Activated naive CD8-positive, alpha-beta T cell (primary cell): Measurements from ENCODE around the gene TMEM252.

ENCODE experiments used
- H3K27ac Mint-ChIP-seq: one replicate; pipeline ENCODE4 v1.8.0; 2021; ENCODE audit warnings: mixed read lengths
- H3K27me3 Mint-ChIP-seq: one replicate; pipeline ENCODE4 v1.8.0; 2021; ENCODE audit warnings: mixed read lengths
- H3K36me3 Mint-ChIP-seq: one replicate; pipeline ENCODE4 v1.8.0; 2021; ENCODE audit warnings: mixed read lengths
- H3K4me1 Mint-ChIP-seq: one replicate; pipeline ENCODE4 v1.8.0; 2021; ENCODE audit warnings: low read depth, mixed read lengths
- H3K4me3 Mint-ChIP-seq: one replicate; pipeline ENCODE4 v1.8.0; 2021; ENCODE audit warnings: mild to moderate bottlenecking, mixed read lengths
- H3K9me3 Mint-ChIP-seq: one replicate; pipeline ENCODE4 v1.8.0; 2021; ENCODE audit warnings: low read depth, mixed read lengths

Gene TMEM252

GRCh38 chr9:68540712-68541535 is at the start of gene TMEM252:
Gene TMEM252, minus strand, starts transcription at chr9:68540883. Its CDS starts 69 bp downstream, at chr9:68540814.
- Mint-ChIP-seq H3K4me3 (no peak within 1 kb of the TSS), H3K36me3 (no peaks in the 10 kb centered on the region), H3K4me1 (no peaks in the 10 kb centered on the region), H3K9me3 (no peaks in the 10 kb centered on the region), H3K27ac (no peak within 1 kb of the TSS), H3K27me3 (peaks cover 6% of the 10 kb centered on the region)

- Mint-ChIP-seq H3K27ac (no peak overlapping the region), H3K36me3 (peaks cover 2% of the 10 kb centered on the region), H3K27me3 (peaks cover 8% of the 10 kb centered on the region), H3K4me1 (no peaks in the 10 kb centered on the region), H3K4me3 (no peak overlapping the region), H3K9me3 (no peaks in the 10 kb centered on the region)
Observed at GRCh38 chr9:68585034-68585761, 44.5 kb upstream of the TMEM252 start.

DNA sequence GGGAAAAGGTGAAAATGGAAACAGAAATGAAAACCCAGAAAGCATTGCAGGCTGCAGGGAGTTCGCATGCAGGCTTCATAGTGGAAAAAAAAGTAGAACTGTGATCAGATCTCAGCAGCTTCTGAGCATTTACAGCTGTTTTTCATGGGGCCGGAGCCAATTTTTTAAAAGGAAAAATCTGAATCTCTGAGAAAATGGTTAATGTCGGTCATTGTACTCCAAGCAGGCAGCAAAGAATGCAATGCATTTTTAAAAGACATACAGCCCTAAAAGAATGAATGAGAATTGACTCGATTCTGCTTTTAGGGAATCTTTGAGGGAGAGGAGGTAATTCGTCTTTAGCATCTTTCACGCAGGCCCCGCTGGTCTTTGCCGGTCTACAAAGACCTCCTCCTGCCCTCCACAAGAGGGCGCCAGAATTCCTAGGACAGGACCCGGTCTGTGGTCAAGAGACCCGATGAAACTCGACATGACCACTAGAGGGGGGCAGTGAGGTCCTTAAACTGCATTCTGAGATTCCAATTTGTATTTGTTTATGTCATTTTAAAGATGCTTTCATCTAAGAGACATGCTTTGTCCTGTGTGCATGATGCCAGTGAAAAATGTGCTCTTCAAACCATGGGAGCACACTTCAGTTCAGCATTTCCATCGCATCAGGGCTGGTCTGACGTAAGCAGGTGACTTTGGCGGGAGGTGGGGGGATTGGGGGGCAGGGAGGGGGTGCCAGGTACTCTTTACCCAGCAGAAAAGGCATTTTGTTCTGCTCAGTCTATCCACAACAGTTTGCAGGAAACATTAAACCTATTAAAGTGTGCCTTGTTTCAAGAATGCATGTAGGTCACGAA is 43.7 kb upstream of the TMEM252 start:
- H3K4me3 Mint-ChIP-seq = no peak overlapping the region
- H3K27ac Mint-ChIP-seq = no peak overlapping the region

DNA sequence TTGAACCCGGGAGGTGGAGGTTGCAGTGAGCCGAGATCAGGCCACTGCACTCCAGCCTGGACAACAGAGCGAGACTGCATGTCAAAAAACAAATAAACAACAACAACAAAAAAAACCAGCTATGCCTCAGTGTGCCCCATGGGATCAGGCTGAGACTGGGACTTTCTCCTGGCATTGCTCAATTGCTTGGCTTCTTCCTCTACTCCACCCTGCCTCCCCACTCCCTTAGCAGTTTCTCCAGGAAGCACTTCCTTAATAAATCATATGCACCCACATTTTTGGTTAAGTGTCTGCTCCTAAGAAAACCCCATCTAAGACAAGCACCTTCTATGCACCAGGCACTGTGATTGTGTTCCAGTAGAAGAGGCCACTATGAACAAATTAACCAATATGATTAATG is 41.0 kb upstream of the TMEM252 start:
- H3K9me3 Mint-ChIP-seq = no peaks in the 10 kb centered on the region
- H3K4me3 Mint-ChIP-seq = no peak overlapping the region
- no peak overlapping the region for H3K27ac Mint-ChIP-seq
- H3K27me3 Mint-ChIP-seq = peaks cover 3% of the 10 kb centered on the region
- no peaks in the 10 kb centered on the region for H3K36me3 Mint-ChIP-seq
- H3K4me1 Mint-ChIP-seq = no peaks in the 10 kb centered on the region

More for the DNA sequence above, 43.7 kb upstream of the TMEM252 start:
- Mint-ChIP-seq H3K9me3 (no peaks in the 10 kb centered on the region), H3K27me3 (peaks cover 8% of the 10 kb centered on the region), H3K4me1 (no peaks in the 10 kb centered on the region), H3K36me3 (peaks cover 2% of the 10 kb centered on the region)

DNA sequence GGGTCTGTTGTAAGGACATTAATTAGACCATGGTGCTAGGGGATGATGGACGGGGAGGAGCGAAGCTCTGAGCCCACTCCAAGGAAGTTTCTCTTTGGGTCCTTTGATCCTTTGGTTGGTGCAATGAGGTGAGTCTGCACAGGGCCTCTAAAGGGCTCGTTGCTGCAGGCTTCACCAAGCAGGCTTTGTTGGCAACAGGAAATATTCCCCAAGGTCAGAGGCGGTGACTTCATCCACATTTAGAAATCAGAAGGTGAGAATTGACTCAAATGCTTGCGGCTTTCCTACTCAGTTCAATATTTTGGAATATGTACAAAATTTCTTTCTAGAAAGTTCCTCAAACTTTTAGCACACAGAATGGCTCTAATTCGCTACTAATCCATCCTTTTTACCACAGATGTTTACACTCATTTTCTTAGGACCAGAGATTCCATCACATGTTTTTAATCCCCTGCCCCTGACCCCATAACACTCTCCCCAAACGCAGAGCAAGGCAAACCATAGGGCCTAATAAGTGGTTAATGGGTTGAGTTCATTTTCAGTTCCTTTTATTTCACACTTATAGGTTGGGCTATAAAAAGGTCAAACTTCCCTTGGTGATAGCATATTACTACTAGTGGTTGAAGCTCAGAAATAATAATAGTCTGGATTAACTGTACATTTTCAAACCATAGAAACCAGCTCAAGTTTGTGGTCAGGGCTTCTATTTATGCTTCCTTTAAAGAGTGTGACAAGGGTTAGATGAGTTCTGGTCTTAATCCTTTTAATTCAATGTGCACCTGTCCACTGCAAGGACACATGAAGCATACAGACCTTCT is 37.3 kb upstream of the TMEM252 start:
- no peaks in the 10 kb centered on the region for H3K36me3 Mint-ChIP-seq
- no peak overlapping the region for H3K4me3 Mint-ChIP-seq
- peaks cover 2% of the 10 kb centered on the region for H3K27me3 Mint-ChIP-seq
- no peaks in the 10 kb centered on the region for H3K9me3 Mint-ChIP-seq
- H3K4me1 Mint-ChIP-seq = no peaks in the 10 kb centered on the region
- no peak overlapping the region for H3K27ac Mint-ChIP-seq

DNA sequence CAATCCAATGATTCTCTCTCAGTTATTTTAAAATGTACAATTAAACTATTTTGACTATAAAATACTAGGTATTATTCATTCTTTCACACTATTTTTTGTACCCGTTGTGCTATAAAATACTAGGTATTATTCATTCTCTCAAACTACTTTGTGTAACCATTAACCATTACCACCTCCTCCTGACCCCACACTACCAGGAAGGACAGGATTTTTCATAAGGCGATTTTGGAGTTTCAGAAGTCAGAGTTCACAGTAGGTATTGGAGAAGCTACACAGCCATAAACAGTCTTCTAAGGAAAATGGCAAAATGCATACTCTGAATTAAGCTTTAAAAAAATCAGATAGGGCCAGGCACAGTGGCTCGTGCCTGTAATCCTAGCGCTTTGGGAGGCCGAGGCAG is 35.1 kb upstream of the TMEM252 start:
- H3K4me3 Mint-ChIP-seq = no peak overlapping the region
- no peaks in the 10 kb centered on the region for H3K4me1 Mint-ChIP-seq
- no peak overlapping the region for H3K27ac Mint-ChIP-seq
- H3K27me3 Mint-ChIP-seq = peaks cover 2% of the 10 kb centered on the region
- H3K36me3 Mint-ChIP-seq = no peaks in the 10 kb centered on the region
- peaks cover 6% of the 10 kb centered on the region for H3K9me3 Mint-ChIP-seq

- no peak overlapping the region for H3K27ac Mint-ChIP-seq
Observed at GRCh38 chr9:68574150-68574549, 33.5 kb upstream of the TMEM252 start.

GRCh38 chr9:68567565-68567964 is 26.9 kb upstream of the TMEM252 start:
- Mint-ChIP-seq H3K4me3 (no peak overlapping the region), H3K36me3 (no peaks in the 10 kb centered on the region), H3K27me3 (peaks cover 7% of the 10 kb centered on the region), H3K27ac (no peak overlapping the region), H3K9me3 (peaks cover 6% of the 10 kb centered on the region), H3K4me1 (no peaks in the 10 kb centered on the region)

More at GRCh38 chr9:68574150-68574549, 33.5 kb upstream of the TMEM252 start:
- Mint-ChIP-seq H3K9me3 (peaks cover 6% of the 10 kb centered on the region), H3K27me3 (peaks cover 2% of the 10 kb centered on the region), H3K36me3 (no peaks in the 10 kb centered on the region), H3K4me3 (no peak overlapping the region), H3K4me1 (no peaks in the 10 kb centered on the region)

DNA sequence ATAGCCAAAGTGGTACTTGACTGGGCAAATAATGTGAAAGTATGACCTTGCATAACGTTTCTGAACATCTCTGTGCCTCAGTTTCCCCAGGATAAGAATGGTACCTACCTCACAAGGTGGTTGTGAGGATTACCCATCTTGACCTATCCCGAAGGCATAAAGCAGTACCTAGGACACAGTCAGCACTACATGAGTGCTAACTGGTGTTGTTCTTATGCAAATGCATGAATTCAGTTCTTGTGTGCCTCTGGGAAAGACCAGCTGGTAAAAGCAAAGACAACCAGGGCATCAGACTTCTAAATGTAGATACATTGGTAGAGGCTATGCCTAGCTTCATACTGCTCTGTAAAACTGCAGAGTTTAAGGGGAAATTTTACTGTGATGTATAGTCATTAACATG is 21.8 kb upstream of the TMEM252 start:
- Mint-ChIP-seq H3K27me3 (peaks cover 19% of the 10 kb centered on the region), H3K36me3 (no peaks in the 10 kb centered on the region), H3K9me3 (no peaks in the 10 kb centered on the region), H3K4me3 (no peak overlapping the region), H3K4me1 (peaks cover 13% of the 10 kb centered on the region), H3K27ac (no peak overlapping the region)

- Mint-ChIP-seq H3K4me1 (peaks cover 13% of the 10 kb centered on the region), H3K27me3 (peaks cover 21% of the 10 kb centered on the region), H3K27ac (no peak overlapping the region), H3K36me3 (no peaks in the 10 kb centered on the region), H3K9me3 (no peaks in the 10 kb centered on the region), H3K4me3 (peak overlapping the region; percentile 4)
Observed at GRCh38 chr9:68560071-68560844, 19.6 kb upstream of the TMEM252 start.

- Mint-ChIP-seq H3K9me3 (no peaks in the 10 kb centered on the region), H3K27ac (no peak overlapping the region), H3K4me3 (no peak overlapping the region), H3K27me3 (peaks cover 19% of the 10 kb centered on the region), H3K4me1 (peaks cover 13% of the 10 kb centered on the region), H3K36me3 (no peaks in the 10 kb centered on the region)
Observed at GRCh38 chr9:68558545-68558944, 17.9 kb upstream of the TMEM252 start.

GRCh38 chr9:68555437-68556150 is 14.9 kb upstream of the TMEM252 start:
- Mint-ChIP-seq H3K27ac (no peak overlapping the region), H3K9me3 (no peaks in the 10 kb centered on the region), H3K27me3 (peaks cover 10% of the 10 kb centered on the region), H3K4me3 (no peak overlapping the region), H3K36me3 (no peaks in the 10 kb centered on the region), H3K4me1 (peaks cover 12% of the 10 kb centered on the region)
